Gastrocnemius medialis (tissue), 4 donors: ENCODE results near the gene BICDL1. TPM values are rescaled to one million over a fixed set of nuclear protein-coding genes. Genes with fewer than 3 reads are reported as not detected.

Source experiments
- ATAC-seq, 2 donors: fragments of 150-250 bp; one replicate each; pipeline ENCODE4 v1.9.1; 2016
- DNase-seq, 2 donors: peaks; one replicate each; pipeline ENCODE4 v3.0.0-alpha.2; 2019
- H3K27ac ChIP-seq, 4 donors: fragments of 200-600 bp; sonication (generic); 1 replicate in 1 of 4; 2 replicates in 3 of 4; pipeline ENCODE4 v1.5.1; 2016 to 2018; ENCODE audit warnings: mild to moderate bottlenecking in 2 of 4, moderate library complexity in 1 of 4
- H3K27me3 ChIP-seq, 3 donors: fragments of 200-600 bp; sonication (generic) in 2 of 3; 1 replicate in 1 of 3; 2 replicates in 2 of 3; pipeline versions ENCODE4 v1.5.1 to v1.6.0; 2016 to 2019; ENCODE audit warnings: mild to moderate bottlenecking in 1 of 3, moderate library complexity in 1 of 3
- H3K36me3 ChIP-seq, 2 donors: fragments of 200-600 bp; sonication (generic) in 1 of 2; one replicate each; pipeline ENCODE4 v1.5.1; 2017 to 2018
- H3K4me1 ChIP-seq, 2 donors: fragments of 200-600 bp; sonication (generic) in 1 of 2; one replicate each; pipeline ENCODE4 v1.5.1; 2016 to 2017; ENCODE audit warnings: mild to moderate bottlenecking in 2 of 2
- H3K4me3 ChIP-seq, 4 donors: fragments of 200-600 bp; sonication (generic) in 3 of 4; 1 replicate in 1 of 4; 2 replicates in 3 of 4; pipeline ENCODE4 v1.5.1; 2016 to 2019; ENCODE audit warnings: mild to moderate bottlenecking in 2 of 4
- H3K9me3 ChIP-seq, 3 donors: fragments of 200-600 bp; sonication (generic) in 2 of 3; 1 replicate in 1 of 3; 2 replicates in 2 of 3; pipeline ENCODE4 v1.5.1; 2016 to 2019
- POLR2A ChIP-seq, 2 donors: fragments of 450-650 bp; IDR thresholded peaks; one replicate each; pipeline ENCODE4 v1.6.1; 2017; ENCODE audit warnings: antibody characterized with exemption in 2 of 2, mild to moderate bottlenecking in 2 of 2, moderate library complexity in 2 of 2
- in situ Hi-C, 4 donors: fragments of 200-750 bp; cut with MboI; loops; one replicate each; pipeline versions ENCODE4 v1.15.0 to v1.8.0; 2017; ENCODE audit warnings: low sequenced_read_pairs in 4 of 4
- intact Hi-C: fragments of 100-400 bp; cut with DNase I; formaldehyde crosslinking; loops from one replicate; pipeline ENCODE4 v1.15.1; 2023; ENCODE audit warnings: low total_unique reads
- total RNA-seq, 4 donors: library from RNA; depleted of rRNA; stranded (reverse); fragments of >200 nt; gene quantifications; one replicate each; pipeline versions ENCODE4 v1.1.0 to v1.2.3, GENCODE V29; 2016
- TF ChIP-seq, protein P1 (sequence below), 5 experiments: fragments of 450-650 bp in 3 of 5; fragments of 200-600 bp in 2 of 5; sonication (generic) in 2 of 5; IDR thresholded peaks in 4 of 5; conservative IDR thresholded peaks in 1 of 5; 1 replicate in 4 of 5; 2 replicates in 1 of 5; pipeline ENCODE4 v1.5.1; 2016 to 2019; ENCODE audit warnings: antibody characterized with exemption in 5 of 5, mild to moderate bottlenecking in 3 of 5, moderate library complexity in 3 of 5

The BICDL1 gene
- total RNA-seq, 4 donors from 2014 or later = 0.93 to 1.4 TPM; not detected in 2

DNA sequence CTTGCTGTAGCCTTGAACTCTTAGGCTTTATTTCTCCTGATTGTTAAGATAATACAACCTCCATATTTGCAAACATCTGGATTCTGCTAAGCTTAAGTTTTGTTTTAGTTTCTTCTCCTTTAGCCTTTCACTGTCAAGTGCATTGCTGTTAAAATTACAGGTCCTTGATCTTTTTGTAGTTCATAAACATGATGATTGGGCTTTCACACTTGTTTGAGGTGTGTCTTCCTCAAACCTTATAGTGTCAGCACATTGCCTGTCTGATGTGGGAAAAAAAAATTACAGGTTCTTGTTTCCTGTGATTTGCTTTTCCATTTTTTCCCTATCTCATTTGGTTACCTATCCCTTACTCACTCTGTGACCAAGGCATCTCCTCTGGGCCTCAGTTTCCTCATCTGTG is 59.2 kb downstream of the BICDL1 start:
- intact Hi-C loops = no loop called here
- H3K36me3 ChIP-seq = no peaks in the 10 kb centered on the region
- H3K27ac ChIP-seq = no peak overlapping the region
- no peaks in the 10 kb centered on the region for H3K9me3 ChIP-seq
- in situ Hi-C loops = no loop called here
- H3K4me3 ChIP-seq = no peak overlapping the region
- peaks cover 0 to 4% (median 0%) of the 10 kb centered on the region in 3 donors for H3K27me3 ChIP-seq
- DNase-seq (no peak), ATAC-seq (no peak)
- H3K4me1 ChIP-seq = no peaks in the 10 kb centered on the region
- TF ChIP-seq, protein P1, sequence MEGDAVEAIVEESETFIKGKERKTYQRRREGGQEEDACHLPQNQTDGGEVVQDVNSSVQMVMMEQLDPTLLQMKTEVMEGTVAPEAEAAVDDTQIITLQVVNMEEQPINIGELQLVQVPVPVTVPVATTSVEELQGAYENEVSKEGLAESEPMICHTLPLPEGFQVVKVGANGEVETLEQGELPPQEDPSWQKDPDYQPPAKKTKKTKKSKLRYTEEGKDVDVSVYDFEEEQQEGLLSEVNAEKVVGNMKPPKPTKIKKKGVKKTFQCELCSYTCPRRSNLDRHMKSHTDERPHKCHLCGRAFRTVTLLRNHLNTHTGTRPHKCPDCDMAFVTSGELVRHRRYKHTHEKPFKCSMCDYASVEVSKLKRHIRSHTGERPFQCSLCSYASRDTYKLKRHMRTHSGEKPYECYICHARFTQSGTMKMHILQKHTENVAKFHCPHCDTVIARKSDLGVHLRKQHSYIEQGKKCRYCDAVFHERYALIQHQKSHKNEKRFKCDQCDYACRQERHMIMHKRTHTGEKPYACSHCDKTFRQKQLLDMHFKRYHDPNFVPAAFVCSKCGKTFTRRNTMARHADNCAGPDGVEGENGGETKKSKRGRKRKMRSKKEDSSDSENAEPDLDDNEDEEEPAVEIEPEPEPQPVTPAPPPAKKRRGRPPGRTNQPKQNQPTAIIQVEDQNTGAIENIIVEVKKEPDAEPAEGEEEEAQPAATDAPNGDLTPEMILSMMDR (IDR thresholded peaks at IDR 0.05 in 4 of 5, conservative IDR thresholded peaks at IDR 0.05 in 1 of 5) = no peak
- TF ChIP-seq POLR2A (IDR thresholded peaks at IDR 0.05) = no peak

DNA sequence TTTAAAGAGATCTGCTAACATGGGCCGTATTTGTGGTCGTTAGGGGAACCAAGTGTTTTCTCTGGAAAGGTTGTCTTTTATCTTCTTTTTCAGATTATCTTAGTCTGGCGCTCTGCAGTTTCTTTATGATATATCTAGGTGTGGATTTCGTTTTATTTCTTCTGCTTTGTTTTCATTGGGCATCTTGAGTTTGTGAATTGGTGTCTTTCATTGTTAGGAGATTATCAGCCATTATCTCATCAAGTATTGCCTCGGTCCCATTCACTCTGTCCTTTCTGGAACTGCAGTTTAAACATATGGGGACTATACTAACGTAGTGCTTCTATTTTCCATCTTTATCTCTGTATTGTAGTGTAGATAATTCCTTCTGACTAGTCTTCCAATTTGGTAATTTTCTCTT is 60.4 kb downstream of the BICDL1 start:
- H3K36me3 ChIP-seq = no peaks in the 10 kb centered on the region

GRCh38 chr12:120051535-120051934 is 62.5 kb downstream of the BICDL1 start:
- TF ChIP-seq, protein P1 (IDR thresholded peaks at IDR 0.05 in 4 of 5, conservative IDR thresholded peaks at IDR 0.05 in 1 of 5) = no peak
- TF ChIP-seq POLR2A (IDR thresholded peaks at IDR 0.05) = no peak
- Histone ChIP-seq H3K4me3 (no peak overlapping the region), H3K36me3 (no peaks in the 10 kb centered on the region), H3K9me3 (no peaks in the 10 kb centered on the region), H3K27me3 (no peaks in the 10 kb centered on the region), H3K27ac (no peak overlapping the region), H3K4me1 (no peaks in the 10 kb centered on the region)
- DNase-seq (no peak), ATAC-seq (no peak)
- in situ Hi-C loops (no loop called here), intact Hi-C loops (no loop called here)

More for the DNA sequence above, 60.4 kb downstream of the BICDL1 start:
- no peak for DNase-seq
- Histone ChIP-seq H3K9me3 (no peaks in the 10 kb centered on the region), H3K27ac (no peak overlapping the region), H3K27me3 (no peaks in the 10 kb centered on the region), H3K4me3 (no peak overlapping the region), H3K4me1 (no peaks in the 10 kb centered on the region)
- in situ Hi-C loops (no loop called here), intact Hi-C loops (no loop called here)
- TF ChIP-seq, protein P1 (IDR thresholded peaks at IDR 0.05 in 4 of 5, conservative IDR thresholded peaks at IDR 0.05 in 1 of 5) = no peak
- TF ChIP-seq POLR2A (IDR thresholded peaks at IDR 0.05) = no peak
- ATAC-seq = no peak

GRCh38 chr12:120054293-120054692 is 65.3 kb downstream of the BICDL1 start:
- ATAC-seq (no peak), DNase-seq (no peak)
- intact Hi-C loops = no loop called here
- no peak for TF ChIP-seq POLR2A (IDR thresholded peaks at IDR 0.05)
- TF ChIP-seq, protein P1 (IDR thresholded peaks at IDR 0.05 in 4 of 5, conservative IDR thresholded peaks at IDR 0.05 in 1 of 5) = no peak
- Histone ChIP-seq H3K9me3 (no peaks in the 10 kb centered on the region), H3K4me3 (no peak overlapping the region), H3K36me3 (no peaks in the 10 kb centered on the region), H3K27me3 (no peaks in the 10 kb centered on the region), H3K4me1 (no peaks in the 10 kb centered on the region), H3K27ac (no peak overlapping the region)
- in situ Hi-C loops = no loop called here
